Ovary (tissue), 9 donors: ENCODE results near the gene FAHD2B. TPM values are rescaled to one million over a fixed set of nuclear protein-coding genes. Genes with fewer than 3 reads are reported as not detected.

Source experiments
- polyA plus RNA-seq, 2 donors: library from polyadenylated mRNA; stranded (reverse); fragments of 200-250 nt in 1 of 2; fragments of 350-450 nt in 1 of 2; fragmentation: Illumina TruSeq in 1 of 2; extraction: RNeasy Lipid Tissue Mini Kit (QIAGEN cat#74804) in 1 of 2; gene quantifications; one replicate each; pipeline ENCODE4 v1.2.3, GENCODE V29; 2013 to 2014
- small RNA-seq: library from RNA; depleted of rRNA; stranded (forward); fragments of <200 nt; gene quantifications from one replicate; pipeline ENCODE3, GENCODE V24; 2016
- total RNA-seq, 7 donors: library from RNA; depleted of rRNA in 2 of 7; stranded (reverse); fragments of >200 nt in 2 of 7; fragmentation: NEBNext Ultra II Directional in 3 of 7; extraction: Animal tissue kit (Norgen Biotek cat#: 25700) in 3 of 7; gene quantifications; one replicate each; pipeline versions ENCODE4 v1.1.0 to v1.2.4, GENCODE V29; 2016 to 2023
- donor health status: DM: no; HTN: no; CAD: no; lungs with moderate emphysema.
- donor health status: DM: no; HTN: no; CAD: no.
- donor health status: Bipolar disorder and iron deficiency.
- donor health status: DM: yes; HTN: yes; CAD: no.
- donor health status: DM: no; HTN: no; CAD: no.
- donor health status: DM: yes; HTN: yes; CAD: no.

Gene FAHD2B
- total and polyA plus RNA-seq, 9 donors = 12.4 to 33.9 (median 27.3) TPM

Small RNA genes lying within 50 kb of the gene (small RNA-seq; reads per million reads assigned to genes)
- gene AC018892.1 (not detected), gene IGKV1OR2-3 (not detected), gene IGKV2OR2-2 (not detected), gene RN7SL313P (not detected)

Other genes with a start within 250 kb of the FAHD2B start
- 10 to 100 TPM; 10.3 to 14.7 (median 12.7) TPM for gene ANKRD39, start 236.9 kb downstream of the FAHD2B start, total RNA-seq
- gene ANKRD39, start 236.9 kb downstream of the FAHD2B start, polyA plus RNA-seq = 10 to 100 TPM in 1 of 2 donors, 1 to 10 TPM in 1; 2.6 to 14.1 TPM
- 10 to 100 TPM; 29.4 to 59.2 (median 47.2) TPM for gene SEMA4C, start 224.8 kb downstream of the FAHD2B start, total RNA-seq
- gene SEMA4C, start 224.8 kb downstream of the FAHD2B start, polyA plus RNA-seq = 10 to 100 TPM; 17.3 to 46.9 TPM
- 1 to 10 TPM in 3 of 7 donors, under 1 TPM in 2, not detected in 2; 0.40 to 6.5 (median 1.3) TPM for gene FAM178B, start 108.3 kb downstream of the FAHD2B start, total RNA-seq
- under 1 TPM in 1 of 2 donors, not detected in 1; 0.28 TPM for gene FAM178B, start 108.3 kb downstream of the FAHD2B start, polyA plus RNA-seq
- 10 to 100 TPM; 29.2 to 49.4 (median 31.2) TPM for gene ANKRD36, start 18.3 kb upstream of the FAHD2B start, total RNA-seq
- gene ANKRD36, start 18.3 kb upstream of the FAHD2B start, polyA plus RNA-seq = 1 to 10 TPM; 4.6 to 7.6 TPM